Breast epithelium (tissue), 4 donors: Measurements from ENCODE around the gene GYS1. TPM values are rescaled to one million over a fixed set of nuclear protein-coding genes. Genes with fewer than 3 reads are reported as not detected.

Source experiments
- DNase-seq, 2 donors: peaks; one replicate each; pipeline ENCODE4 v3.0.0-alpha.2; 2019; ENCODE audit warnings: low spot score in 2 of 2
- H3K27ac ChIP-seq, 2 donors: fragments of 200-600 bp; sonication (generic) in 1 of 2; one replicate each; pipeline ENCODE4 v1.5.1; 2016 to 2019; ENCODE audit warnings: mild to moderate bottlenecking in 1 of 2
- H3K27me3 ChIP-seq, 2 donors: fragments of 200-600 bp; sonication (generic) in 1 of 2; one replicate each; pipeline versions ENCODE4 v1.5.1 to v1.6.0; 2017 to 2019; ENCODE audit warnings: control low read depth in 1 of 2, mild to moderate bottlenecking in 1 of 2
- H3K36me3 ChIP-seq: fragments of 200-600 bp; one replicate; pipeline ENCODE4 v1.5.1; 2019
- H3K4me1 ChIP-seq, 2 donors: fragments of 200-600 bp; sonication (generic); one replicate each; pipeline ENCODE4 v1.5.1; 2016 to 2019; ENCODE audit warnings: control low read depth in 1 of 2
- H3K4me3 ChIP-seq, 3 donors: fragments of 200-600 bp; sonication (generic); 1 replicate in 2 of 3; 2 replicates in 1 of 3; pipeline ENCODE4 v1.5.1; 2016 to 2019; ENCODE audit warnings: mild to moderate bottlenecking in 3 of 3, moderate library complexity in 2 of 3
- H3K9me3 ChIP-seq, 2 donors: fragments of 200-600 bp; sonication (generic) in 1 of 2; one replicate each; pipeline ENCODE4 v1.5.1; 2016 to 2019; ENCODE audit warnings: control low read depth in 1 of 2
- POLR2A ChIP-seq: fragments of 450-650 bp; IDR thresholded peaks from one replicate; pipeline ENCODE4 v1.6.1; 2016; ENCODE audit warnings: antibody characterized with exemption, mild to moderate bottlenecking, moderate library complexity
- POLR2AphosphoS5 ChIP-seq, 3 donors: sonication (generic); formaldehyde crosslinking; IDR thresholded peaks; one replicate each; pipeline ENCODE4 v1.6.1; 2017; ENCODE audit warnings: antibody characterized with exemption in 3 of 3
- intact Hi-C: fragments of 100-400 bp; cut with DNase I; formaldehyde crosslinking; loops from one replicate; pipeline ENCODE4 v1.15.1; 2023; ENCODE audit warnings: low total_unique reads
- total RNA-seq, 3 donors: library from RNA; depleted of rRNA; stranded (reverse); fragments of >200 nt; gene quantifications; one replicate each; pipeline ENCODE4 v1.1.0, GENCODE V29; 2016
- TF ChIP-seq, protein P1 (sequence below), 3 donors: fragments of 450-650 bp; IDR thresholded peaks; one replicate each; pipeline ENCODE4 v1.5.1; 2016 to 2017; ENCODE audit warnings: antibody characterized with exemption in 3 of 3, mild to moderate bottlenecking in 3 of 3, moderate library complexity in 3 of 3

Gene GYS1
- total RNA-seq, 3 donors from 2014 or later, result 24.0 to 26.4 (median 24.6) TPM

DNA sequence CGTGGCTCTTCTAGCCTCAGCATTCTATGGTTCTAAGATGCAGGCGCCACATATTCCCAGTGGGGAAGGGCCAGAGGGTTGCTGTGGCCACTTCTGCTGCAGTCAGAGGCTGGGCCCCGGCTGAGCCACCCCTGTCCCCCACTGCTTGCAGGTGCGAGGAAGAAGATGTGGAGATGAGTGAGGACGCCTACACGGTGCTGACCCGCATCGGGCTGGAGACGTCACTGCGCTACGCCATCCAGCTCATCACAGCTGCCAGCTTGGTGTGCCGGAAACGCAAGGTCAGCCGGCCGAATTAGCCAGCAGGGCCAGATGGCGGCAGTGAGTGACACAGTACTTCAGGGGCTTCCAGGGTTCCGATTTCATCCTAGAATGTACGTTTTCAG lies 21.8 kb upstream of the GYS1 start:
- peaks cover 4% of the 10 kb centered on the region for H3K36me3 ChIP-seq
- peaks cover 0 to 6% of the 10 kb centered on the region in 2 donors for H3K4me1 ChIP-seq
- no peak overlapping the region for H3K27ac ChIP-seq
- TF ChIP-seq POLR2AphosphoS5 (IDR thresholded peaks at IDR 0.05) (no peak), POLR2A (no peak)
- TF ChIP-seq, protein P1, sequence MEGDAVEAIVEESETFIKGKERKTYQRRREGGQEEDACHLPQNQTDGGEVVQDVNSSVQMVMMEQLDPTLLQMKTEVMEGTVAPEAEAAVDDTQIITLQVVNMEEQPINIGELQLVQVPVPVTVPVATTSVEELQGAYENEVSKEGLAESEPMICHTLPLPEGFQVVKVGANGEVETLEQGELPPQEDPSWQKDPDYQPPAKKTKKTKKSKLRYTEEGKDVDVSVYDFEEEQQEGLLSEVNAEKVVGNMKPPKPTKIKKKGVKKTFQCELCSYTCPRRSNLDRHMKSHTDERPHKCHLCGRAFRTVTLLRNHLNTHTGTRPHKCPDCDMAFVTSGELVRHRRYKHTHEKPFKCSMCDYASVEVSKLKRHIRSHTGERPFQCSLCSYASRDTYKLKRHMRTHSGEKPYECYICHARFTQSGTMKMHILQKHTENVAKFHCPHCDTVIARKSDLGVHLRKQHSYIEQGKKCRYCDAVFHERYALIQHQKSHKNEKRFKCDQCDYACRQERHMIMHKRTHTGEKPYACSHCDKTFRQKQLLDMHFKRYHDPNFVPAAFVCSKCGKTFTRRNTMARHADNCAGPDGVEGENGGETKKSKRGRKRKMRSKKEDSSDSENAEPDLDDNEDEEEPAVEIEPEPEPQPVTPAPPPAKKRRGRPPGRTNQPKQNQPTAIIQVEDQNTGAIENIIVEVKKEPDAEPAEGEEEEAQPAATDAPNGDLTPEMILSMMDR (IDR thresholded peaks at IDR 0.05), result no peak
- no peaks in the 10 kb centered on the region for H3K27me3 ChIP-seq
- H3K9me3 ChIP-seq, result no peaks in the 10 kb centered on the region
- no peak overlapping the region for H3K4me3 ChIP-seq
- no peak for DNase-seq
- intact Hi-C loops, result no loop called here

DNA sequence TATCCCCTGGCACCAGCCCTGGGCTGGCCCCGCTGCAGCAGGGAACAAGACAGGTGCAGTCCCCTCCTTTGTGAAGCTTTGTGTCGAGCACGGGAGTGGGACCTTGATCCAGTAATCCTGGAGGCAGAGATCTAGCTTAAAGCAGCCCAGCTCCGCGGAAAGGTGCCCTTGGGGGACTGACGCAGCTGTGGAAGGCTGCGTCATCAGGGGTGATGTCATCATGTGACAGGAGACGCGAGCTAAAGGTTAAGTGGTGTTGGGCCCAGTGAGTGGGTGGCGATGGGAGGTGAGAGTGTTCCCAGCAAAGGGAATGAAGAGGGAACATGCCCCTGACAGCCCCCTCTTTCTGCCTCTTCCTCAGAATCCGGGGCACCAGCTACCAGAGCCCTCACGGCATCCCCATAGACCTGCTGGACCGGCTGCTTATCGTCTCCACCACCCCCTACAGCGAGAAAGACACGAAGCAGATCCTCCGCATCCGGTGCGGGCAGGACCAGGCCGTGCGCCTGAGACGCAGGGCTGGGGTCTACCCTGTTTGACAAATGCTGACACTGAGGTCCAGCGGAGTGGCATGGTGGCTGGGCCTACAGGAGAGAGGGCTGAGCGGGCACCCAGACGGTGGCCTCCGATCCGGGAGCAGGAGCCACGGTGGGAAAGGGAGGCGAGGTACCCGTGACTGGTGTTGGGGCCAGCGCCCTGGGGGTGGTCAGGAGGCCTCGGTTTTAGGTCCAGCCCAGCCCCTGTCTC lies 21.2 kb upstream of the GYS1 start:
- DNase-seq, result no peak
- no peak overlapping the region for H3K4me3 ChIP-seq
- no peak overlapping the region for H3K27ac ChIP-seq
- peaks cover 4% of the 10 kb centered on the region for H3K36me3 ChIP-seq
- H3K4me1 ChIP-seq, result peaks cover 0 to 4% of the 10 kb centered on the region in 2 donors
- no peaks in the 10 kb centered on the region for H3K27me3 ChIP-seq
- no peaks in the 10 kb centered on the region for H3K9me3 ChIP-seq
- TF ChIP-seq POLR2A (no peak), POLR2AphosphoS5 (IDR thresholded peaks at IDR 0.05) (no peak)
- TF ChIP-seq, protein P1 (IDR thresholded peaks at IDR 0.05), result no peak
- intact Hi-C loops, result no loop called here

DNA sequence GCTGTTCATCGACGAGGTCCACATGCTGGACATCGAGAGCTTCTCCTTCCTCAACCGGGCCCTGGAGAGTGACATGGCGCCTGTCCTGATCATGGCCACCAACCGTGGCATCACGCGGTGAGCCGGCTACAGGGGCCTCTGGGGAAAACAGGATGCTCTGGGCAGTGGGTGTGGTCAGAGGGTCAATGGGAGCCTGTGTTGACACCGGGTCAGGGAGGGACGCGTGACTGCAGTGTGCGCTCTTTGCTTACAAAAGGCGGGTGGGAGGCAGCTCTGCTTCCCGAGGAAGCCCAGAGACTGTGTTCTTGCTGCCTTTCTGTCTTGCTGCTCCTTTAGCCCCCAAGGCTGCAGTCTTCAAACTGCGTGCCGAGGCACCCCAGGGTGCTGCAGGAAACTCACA lies 18.1 kb upstream of the GYS1 start:
- Histone ChIP-seq H3K27me3 (no peaks in the 10 kb centered on the region), H3K9me3 (no peaks in the 10 kb centered on the region), H3K4me3 (no peak overlapping the region), H3K4me1 (no peaks in the 10 kb centered on the region), H3K36me3 (peaks cover 9% of the 10 kb centered on the region), H3K27ac (no peak overlapping the region)
- TF ChIP-seq POLR2A, result no peak
- TF ChIP-seq, protein P1 (IDR thresholded peaks at IDR 0.05), result no peak
- no peak for TF ChIP-seq POLR2AphosphoS5 (IDR thresholded peaks at IDR 0.05)
- intact Hi-C loops, result no loop called here
- no peak for DNase-seq

DNA sequence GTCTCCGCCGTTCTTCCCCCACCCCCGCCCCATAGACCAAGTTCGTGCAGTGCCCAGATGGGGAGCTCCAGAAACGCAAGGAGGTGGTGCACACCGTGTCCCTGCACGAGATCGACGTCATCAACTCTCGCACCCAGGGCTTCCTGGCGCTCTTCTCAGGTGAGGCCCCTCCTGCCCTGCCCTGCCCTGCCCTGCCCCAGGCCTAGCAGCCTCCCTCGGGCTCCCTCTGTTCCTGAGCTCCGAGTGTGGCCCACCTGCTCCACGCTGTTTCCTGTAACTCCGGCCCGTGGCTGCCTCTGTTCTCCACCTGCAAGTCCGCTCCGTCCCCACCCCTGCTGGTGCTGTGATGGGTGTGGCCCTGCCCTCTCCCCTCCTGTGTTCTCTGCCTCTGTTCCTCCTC lies 17.3 kb upstream of the GYS1 start:
- DNase-seq, result no peak
- Histone ChIP-seq H3K27ac (no peak overlapping the region), H3K4me1 (no peaks in the 10 kb centered on the region), H3K27me3 (no peaks in the 10 kb centered on the region), H3K36me3 (peaks cover 9% of the 10 kb centered on the region), H3K4me3 (no peak overlapping the region), H3K9me3 (no peaks in the 10 kb centered on the region)
- intact Hi-C loops, result no loop called here
- no peak for TF ChIP-seq POLR2AphosphoS5 (IDR thresholded peaks at IDR 0.05)
- TF ChIP-seq POLR2A, result no peak
- TF ChIP-seq, protein P1 (IDR thresholded peaks at IDR 0.05), result no peak

DNA sequence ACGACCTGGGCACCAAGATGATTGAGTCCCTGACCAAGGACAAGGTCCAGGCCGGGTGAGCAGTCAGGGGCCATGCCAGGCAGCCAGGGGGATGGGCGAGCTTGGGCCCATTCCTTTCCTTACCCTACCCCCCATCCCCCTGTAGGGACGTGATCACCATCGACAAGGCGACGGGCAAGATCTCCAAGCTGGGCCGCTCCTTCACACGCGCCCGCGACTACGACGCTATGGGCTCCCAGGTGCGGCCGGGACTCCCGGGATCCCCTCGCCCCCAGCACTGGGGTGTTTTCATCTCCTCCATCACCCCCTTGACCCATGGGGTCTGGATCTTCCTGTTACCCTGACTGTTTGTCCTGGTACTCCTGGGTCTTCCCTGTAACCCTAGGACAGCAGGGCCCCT lies 16.7 kb upstream of the GYS1 start:
- peaks cover 7% of the 10 kb centered on the region for H3K36me3 ChIP-seq
- no peaks in the 10 kb centered on the region for H3K4me1 ChIP-seq
- no peaks in the 10 kb centered on the region for H3K9me3 ChIP-seq
- no peaks in the 10 kb centered on the region for H3K27me3 ChIP-seq
- H3K27ac ChIP-seq, result no peak overlapping the region
- no peak for DNase-seq
- no peak overlapping the region for H3K4me3 ChIP-seq
- intact Hi-C loops, result no loop called here
- TF ChIP-seq, protein P1 (IDR thresholded peaks at IDR 0.05), result no peak
- TF ChIP-seq POLR2AphosphoS5 (IDR thresholded peaks at IDR 0.05) (no peak), POLR2A (no peak)
